Spleen (tissue), 7 donors: Measurements from ENCODE around the gene DHRS2.

Experiments
- POLR2AphosphoS5 ChIP-seq, 3 donors: sonication (generic); formaldehyde crosslinking; IDR thresholded peaks; one replicate each; pipeline ENCODE4 v1.5.1; 2017; ENCODE audit warnings: antibody characterized with exemption in 3 of 3
- TF ChIP-seq, protein P1 (sequence below), 11 experiments: fragments of 200-600 bp in 7 of 11; fragments of 450-650 bp in 4 of 11; sonication (generic) in 4 of 11; IDR thresholded peaks in 8 of 11; conservative IDR thresholded peaks in 3 of 11; 1 replicate in 7 of 11; 2 replicates in 4 of 11; pipeline versions ENCODE4 v1.4.0 to v1.8.0; 2016 to 2021; ENCODE audit warnings: antibody characterized with exemption in 11 of 11, inconsistent platforms in 4 of 11, mild to moderate bottlenecking in 1 of 11
- donor health status: DM: no; HTN: no; CAD: no; lungs with moderate emphysema.
- donor health status: DM: no; HTN: no; CAD: no.
- donor health status: DM: no; HTN: no; CAD: no.

DNA sequence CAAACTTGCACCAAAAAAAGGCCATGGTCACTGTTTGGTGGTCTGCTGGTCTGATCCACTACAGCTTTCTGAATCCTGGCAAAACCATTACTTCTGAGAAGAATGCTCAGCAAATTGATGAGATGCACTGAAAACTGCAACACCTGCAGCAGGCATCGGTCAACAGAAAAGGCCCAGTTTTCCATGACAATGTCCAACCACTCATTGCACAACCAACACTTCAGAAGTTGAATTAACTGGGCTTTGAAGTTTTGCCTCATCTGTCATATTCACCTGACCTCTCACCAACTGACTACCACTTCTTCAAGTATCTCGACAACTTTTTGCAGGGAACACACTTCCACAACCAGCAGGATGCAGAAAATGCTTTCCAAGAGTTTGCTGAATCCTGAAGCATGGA lies 7.0 kb upstream of the DHRS2 start:
- TF ChIP-seq, protein P1, sequence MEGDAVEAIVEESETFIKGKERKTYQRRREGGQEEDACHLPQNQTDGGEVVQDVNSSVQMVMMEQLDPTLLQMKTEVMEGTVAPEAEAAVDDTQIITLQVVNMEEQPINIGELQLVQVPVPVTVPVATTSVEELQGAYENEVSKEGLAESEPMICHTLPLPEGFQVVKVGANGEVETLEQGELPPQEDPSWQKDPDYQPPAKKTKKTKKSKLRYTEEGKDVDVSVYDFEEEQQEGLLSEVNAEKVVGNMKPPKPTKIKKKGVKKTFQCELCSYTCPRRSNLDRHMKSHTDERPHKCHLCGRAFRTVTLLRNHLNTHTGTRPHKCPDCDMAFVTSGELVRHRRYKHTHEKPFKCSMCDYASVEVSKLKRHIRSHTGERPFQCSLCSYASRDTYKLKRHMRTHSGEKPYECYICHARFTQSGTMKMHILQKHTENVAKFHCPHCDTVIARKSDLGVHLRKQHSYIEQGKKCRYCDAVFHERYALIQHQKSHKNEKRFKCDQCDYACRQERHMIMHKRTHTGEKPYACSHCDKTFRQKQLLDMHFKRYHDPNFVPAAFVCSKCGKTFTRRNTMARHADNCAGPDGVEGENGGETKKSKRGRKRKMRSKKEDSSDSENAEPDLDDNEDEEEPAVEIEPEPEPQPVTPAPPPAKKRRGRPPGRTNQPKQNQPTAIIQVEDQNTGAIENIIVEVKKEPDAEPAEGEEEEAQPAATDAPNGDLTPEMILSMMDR (IDR thresholded peaks at IDR 0.05 in 8 of 11, conservative IDR thresholded peaks at IDR 0.05 in 3 of 11) = no peak
- TF ChIP-seq POLR2AphosphoS5 (IDR thresholded peaks at IDR 0.05) = no peak
